Measurements from ENCODE around the gene TRRAP.

DNA sequence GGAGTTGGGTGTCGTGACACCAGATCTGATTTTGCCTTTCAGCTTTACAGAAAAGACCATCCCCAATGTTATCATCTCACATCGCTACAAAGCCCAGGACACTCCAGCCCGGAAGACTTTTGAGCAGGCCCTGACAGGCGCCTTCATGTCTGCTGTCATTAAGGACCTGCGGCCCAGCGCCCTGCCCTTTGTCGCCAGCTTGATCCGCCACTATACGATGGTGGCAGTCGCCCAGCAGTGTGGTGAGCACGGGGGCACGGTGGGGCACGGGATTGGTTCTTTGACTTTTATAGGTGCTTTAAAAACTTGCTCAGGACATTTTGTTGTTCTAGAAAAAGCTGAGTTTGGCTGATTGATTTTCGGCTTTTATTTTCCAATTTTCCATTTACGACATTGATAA, 48.8 kb downstream of the TRRAP start:
- TF ChIP-seq, protein P1, sequence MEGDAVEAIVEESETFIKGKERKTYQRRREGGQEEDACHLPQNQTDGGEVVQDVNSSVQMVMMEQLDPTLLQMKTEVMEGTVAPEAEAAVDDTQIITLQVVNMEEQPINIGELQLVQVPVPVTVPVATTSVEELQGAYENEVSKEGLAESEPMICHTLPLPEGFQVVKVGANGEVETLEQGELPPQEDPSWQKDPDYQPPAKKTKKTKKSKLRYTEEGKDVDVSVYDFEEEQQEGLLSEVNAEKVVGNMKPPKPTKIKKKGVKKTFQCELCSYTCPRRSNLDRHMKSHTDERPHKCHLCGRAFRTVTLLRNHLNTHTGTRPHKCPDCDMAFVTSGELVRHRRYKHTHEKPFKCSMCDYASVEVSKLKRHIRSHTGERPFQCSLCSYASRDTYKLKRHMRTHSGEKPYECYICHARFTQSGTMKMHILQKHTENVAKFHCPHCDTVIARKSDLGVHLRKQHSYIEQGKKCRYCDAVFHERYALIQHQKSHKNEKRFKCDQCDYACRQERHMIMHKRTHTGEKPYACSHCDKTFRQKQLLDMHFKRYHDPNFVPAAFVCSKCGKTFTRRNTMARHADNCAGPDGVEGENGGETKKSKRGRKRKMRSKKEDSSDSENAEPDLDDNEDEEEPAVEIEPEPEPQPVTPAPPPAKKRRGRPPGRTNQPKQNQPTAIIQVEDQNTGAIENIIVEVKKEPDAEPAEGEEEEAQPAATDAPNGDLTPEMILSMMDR (IDR thresholded peaks at IDR 0.05 in 4 of 5, conservative IDR thresholded peaks at IDR 0.05 in 1 of 5), result no peak
- no peak for TF ChIP-seq POLR2A (IDR thresholded peaks at IDR 0.05)
